ENCODE measurements around the gene OR4N2. TPM values are rescaled to one million over a fixed set of nuclear protein-coding genes. Genes with fewer than 3 reads are reported as not detected.

The OR4N2 gene, protein sequence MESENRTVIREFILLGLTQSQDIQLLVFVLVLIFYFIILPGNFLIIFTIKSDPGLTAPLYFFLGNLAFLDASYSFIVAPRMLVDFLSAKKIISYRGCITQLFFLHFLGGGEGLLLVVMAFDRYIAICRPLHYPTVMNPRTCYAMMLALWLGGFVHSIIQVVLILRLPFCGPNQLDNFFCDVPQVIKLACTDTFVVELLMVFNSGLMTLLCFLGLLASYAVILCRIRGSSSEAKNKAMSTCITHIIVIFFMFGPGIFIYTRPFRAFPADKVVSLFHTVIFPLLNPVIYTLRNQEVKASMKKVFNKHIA
- not detected in 2 replicates for total RNA-seq

DNA sequence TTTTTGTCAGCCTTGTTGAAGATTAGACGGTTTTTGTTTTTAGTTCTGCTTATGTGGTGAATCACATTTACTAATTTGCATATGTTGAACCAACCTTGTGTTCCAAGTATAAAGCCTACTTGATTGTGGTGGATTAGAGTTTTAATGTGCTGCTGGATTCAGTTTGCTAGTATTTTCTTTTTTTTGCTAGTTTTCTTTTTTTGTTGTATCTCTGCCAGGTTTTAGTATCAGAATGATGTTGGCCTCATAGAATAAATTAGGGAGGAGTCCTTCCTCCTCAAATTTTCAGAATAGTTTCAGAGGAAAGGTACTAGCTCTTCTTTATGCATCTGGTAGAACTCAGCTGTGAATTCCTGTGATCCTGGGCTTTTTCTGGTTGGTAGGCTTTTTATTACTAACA lies at the start of gene OR4N2:
Gene OR4N2, plus strand, starts transcription at position 301 of the 400 bp plus-strand sequence. CDS start 23,679 bp downstream, outside the sequence.

DNA sequence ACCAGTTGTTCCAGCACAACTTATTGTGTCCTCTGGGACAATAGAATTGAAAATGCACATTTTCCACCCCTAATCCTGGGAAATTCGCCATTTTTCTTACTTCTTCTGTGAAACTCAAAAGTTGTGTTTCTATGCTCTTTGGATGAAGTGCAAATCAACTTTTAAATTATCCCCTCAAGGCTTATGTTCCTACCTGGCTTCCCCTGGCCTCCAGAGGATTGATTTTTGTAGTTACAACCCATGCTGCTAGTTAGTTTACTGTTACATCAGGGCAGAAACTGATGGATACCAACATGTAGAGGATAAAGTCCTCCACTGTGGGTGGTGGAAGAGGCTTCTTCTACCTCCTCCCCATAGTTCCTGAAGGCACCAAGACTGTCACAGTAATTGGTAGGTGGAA lies 30.4 kb upstream of the OR4N2 start, which contains the start of gene OR4M1:
Gene OR4M1, plus strand, starts transcription at position 301 of the 400 bp plus-strand sequence. CDS start 6,819 bp downstream, outside the sequence.

DNA sequence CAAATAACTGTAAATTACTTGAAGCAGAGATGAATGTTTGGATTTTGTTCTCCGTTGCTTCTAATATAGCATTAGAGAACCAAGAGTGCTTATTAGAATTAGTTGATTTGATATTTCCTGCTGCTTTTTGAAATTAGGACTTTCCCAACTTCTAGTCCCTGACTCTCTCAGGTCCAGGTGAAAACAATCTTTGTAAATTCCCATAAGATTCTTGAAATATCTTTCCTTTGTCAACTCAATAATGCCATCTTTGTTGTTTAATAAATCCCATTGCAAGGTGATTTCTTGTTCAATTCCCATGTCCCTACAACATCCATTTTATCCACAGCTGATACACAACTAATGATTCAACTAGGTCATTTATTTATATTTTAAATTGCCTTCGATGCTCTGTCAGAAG lies 71.3 kb downstream of the OR4N2 start, which contains the start of gene OR4K2:
Gene OR4K2, plus strand, starts transcription at position 301 of the 400 bp plus-strand sequence. CDS start 1,126 bp downstream, outside the sequence.

Other genes starting within 250 kb of the OR4N2 start
- gene OR11H2, start 89.9 kb upstream of the OR4N2 start, total RNA-seq, result not detected in 2 replicates
- gene OR4Q3, start 60.2 kb upstream of the OR4N2 start, total RNA-seq, result not detected in 2 replicates
- not detected in 2 replicates for gene OR4M1, start 30.3 kb upstream of the OR4N2 start, total RNA-seq
- not detected in 2 replicates for gene OR4K2, start 71.4 kb downstream of the OR4N2 start, total RNA-seq
- gene OR4K5, start 116.8 kb downstream of the OR4N2 start, total RNA-seq, result not detected in 2 replicates
- gene OR4K1, start 127.1 kb downstream of the OR4N2 start, total RNA-seq, result not detected in 2 replicates
- not detected in 2 replicates for gene OR4K15, start 171.8 kb downstream of the OR4N2 start, total RNA-seq
- not detected in 2 replicates for gene OR4Q2, start 198.4 kb downstream of the OR4N2 start, total RNA-seq
- not detected in 2 replicates for gene OR4K14, start 215.5 kb downstream of the OR4N2 start, total RNA-seq
- not detected in 2 replicates for gene OR4K13, start 232.3 kb downstream of the OR4N2 start, total RNA-seq

All from aortic smooth muscle cell (primary cell).